SK-N-SH (cell line): ENCODE measurements around the gene TPD52L1. TPM values are rescaled to one million over a fixed set of nuclear protein-coding genes. Genes with fewer than 3 reads are reported as not detected.

Source experiments
- CTCF ChIA-PET: fragments of 300-600, 350-600 bp; formaldehyde crosslinking; extraction: SDS; loops from one replicate; lab custom pipeline; 2021; lab: Yijun Ruan, JAX
- POLR2A ChIA-PET: fragments of 350-600 bp; sonication (Branson Sonifier 250); formaldehyde crosslinking; extraction: SDS; loops from one replicate; lab custom pipeline; 2020; ENCODE audit warnings: antibody characterized with exemption, inconsistent platforms; lab: Yijun Ruan, JAX
- DNase-seq: peaks from one replicate; pipeline ENCODE4 v3.0.0; 2012
- H2AFZ ChIP-seq: fragments of 200-600 bp; sonication (generic); 2 replicates; pipeline ENCODE4 v1.8.1; 2016; ENCODE audit warnings: antibody characterized with exemption, mild to moderate bottlenecking, low read depth
- H3F3A ChIP-seq: fragments of 200-600 bp; sonication (generic); replicated peaks from 2 replicates; pipeline ENCODE3; 2016; ENCODE audit warnings: antibody characterized with exemption, mild to moderate bottlenecking; ENCODE audit not compliant: insufficient read depth
- H3K27ac ChIP-seq, 2 experiments: fragments of 200-500 bp in 1 of 2; fragments of 200-600 bp in 1 of 2; sonication (Bioruptor generic) in 1 of 2; sonication (generic), shearing (Covaris generic) in 1 of 2; 2 replicates each; pipeline versions ENCODE4 v1.5.1 to v1.6.1; 2014 to 2016; ENCODE audit warnings: low read depth in 2 of 2, inconsistent platforms in 1 of 2, low read length in 1 of 2, mild to moderate bottlenecking in 1 of 2, mixed read lengths in 1 of 2
- H3K27me3 ChIP-seq: fragments of 200-600 bp; sonication (generic), shearing (Covaris generic); 2 replicates; pipeline ENCODE4 v1.6.1; 2016; ENCODE audit warnings: mixed run types; ENCODE audit not compliant: insufficient read depth
- H3K36me3 ChIP-seq, 2 experiments: fragments of 200-500 bp in 1 of 2; fragments of 200-600 bp in 1 of 2; sonication (Bioruptor generic) in 1 of 2; sonication (generic) in 1 of 2; replicated peaks in 1 of 2; 2 replicates each; pipeline versions ENCODE3 to v1.5.1; 2014 to 2016; ENCODE audit warnings: low read length in 1 of 2, mild to moderate bottlenecking in 1 of 2; ENCODE audit not compliant: insufficient read depth in 2 of 2, control insufficient read depth in 1 of 2
- H3K4me1 ChIP-seq, 2 experiments: fragments of 200-500 bp in 1 of 2; fragments of 200-600 bp in 1 of 2; sonication (Bioruptor generic) in 1 of 2; sonication (generic), shearing (Covaris generic) in 1 of 2; 2 replicates each; pipeline versions ENCODE4 v1.5.1 to v1.6.1; 2014 to 2016; ENCODE audit warnings: low read depth in 1 of 2, low read length in 1 of 2, mixed run types in 1 of 2; ENCODE audit not compliant: insufficient read depth in 2 of 2, control insufficient read depth in 1 of 2
- H3K4me2 ChIP-seq: fragments of 200-600 bp; sonication (generic), shearing (Covaris generic); 2 replicates; pipeline ENCODE4 v1.6.1; 2017; ENCODE audit warnings: mixed run types
- H3K4me3 ChIP-seq, 2 experiments: fragments of 200-500 bp in 1 of 2; fragments of 200-600 bp in 1 of 2; sonication (Bioruptor generic) in 1 of 2; sonication (generic), shearing (Covaris generic) in 1 of 2; 2 replicates each; pipeline versions ENCODE4 v1.5.1 to v1.8.1; 2014 to 2016; ENCODE audit warnings: low read depth in 2 of 2, inconsistent platforms in 1 of 2, low read length in 1 of 2, mild to moderate bottlenecking in 1 of 2, mixed read lengths in 1 of 2, moderate library complexity in 1 of 2
- H3K79me2 ChIP-seq: fragments of 200-600 bp; sonication (generic); 2 replicates; pipeline ENCODE4 v1.8.1; 2017; ENCODE audit warnings: mild to moderate bottlenecking; ENCODE audit not compliant: insufficient read depth
- H3K9ac ChIP-seq: fragments of 200-600 bp; sonication (generic); 2 replicates; pipeline ENCODE4 v1.6.1; 2017; ENCODE audit warnings: mixed run types
- H3K9me2 ChIP-seq: fragments of 200-600 bp; sonication (generic); 2 replicates; pipeline ENCODE4 v1.6.1; 2017; ENCODE audit warnings: mixed run types
- H3K9me3 ChIP-seq: fragments of 200-600 bp; sonication (generic); 2 replicates; pipeline ENCODE4 v1.6.1; 2017; ENCODE audit warnings: mixed run types, mild to moderate bottlenecking, moderate library complexity
- H4K20me1 ChIP-seq: fragments of 200-600 bp; sonication (generic); 2 replicates; pipeline ENCODE4 v1.6.1; 2017; ENCODE audit warnings: mild to moderate bottlenecking, mixed run types; ENCODE audit not compliant: insufficient read depth
- CTCF ChIP-seq: fragments of 200-600 bp; sonication (generic); IDR thresholded peaks from 2 replicates; pipeline ENCODE4 v1.6.1; 2017; ENCODE audit warnings: antibody characterized with exemption, mild to moderate bottlenecking, moderate library complexity
- ELF1 ChIP-seq: IDR thresholded peaks from 2 replicates; pipeline ENCODE4 v1.4.0; 2012
- EP300 ChIP-seq, 2 experiments: IDR thresholded peaks; 2 replicates each; pipeline versions ENCODE4 v1.4.0 to v1.6.1; 2012; ENCODE audit warnings: borderline replicate concordance in 1 of 2, low read depth in 1 of 2, low read length in 1 of 2
- EZH2phosphoT487 ChIP-seq: fragments of 200-600 bp; sonication (generic); IDR thresholded peaks from 2 replicates; pipeline ENCODE4 v1.6.1; 2017; ENCODE audit warnings: low read depth, mixed run types, mild to moderate bottlenecking, antibody characterized with exemption, moderate library complexity, borderline replicate concordance
- FOSL2 ChIP-seq: IDR thresholded peaks from 2 replicates; pipeline ENCODE4 v1.4.0; 2012; ENCODE audit warnings: low read depth, mild to moderate bottlenecking, moderate library complexity, borderline replicate concordance
- FOXJ3 ChIP-seq: sonication (generic); formaldehyde crosslinking; IDR thresholded peaks from 2 replicates; pipeline ENCODE4 v1.5.1; 2020; ENCODE audit warnings: mild to moderate bottlenecking, missing genetic modification reagents
- FOXM1 ChIP-seq: IDR thresholded peaks from 2 replicates; pipeline ENCODE4 v1.4.0; 2012; ENCODE audit warnings: low read depth, mild to moderate bottlenecking
- IRF3 ChIP-seq: fragments of 150-350 bp; IDR thresholded peaks from 2 replicates; pipeline ENCODE4 v1.6.1; 2016; ENCODE audit warnings: mild to moderate bottlenecking, low read depth, low read length
- MAX ChIP-seq: IDR thresholded peaks from 2 replicates; pipeline ENCODE4 v1.4.0; 2012; ENCODE audit warnings: low read depth
- NRF1 ChIP-seq: IDR thresholded peaks from 2 replicates; pipeline ENCODE4 v1.6.1; 2012; ENCODE audit warnings: low read depth, mild to moderate bottlenecking, low read length
- PBX3 ChIP-seq: IDR thresholded peaks from 2 replicates; pipeline ENCODE4; 2012
- POLR2AphosphoS5 ChIP-seq: IDR thresholded peaks from 2 replicates; pipeline ENCODE4 v1.6.1; 2012; ENCODE audit warnings: low read depth, low read length
- RAD21 ChIP-seq: IDR thresholded peaks from 2 replicates; pipeline ENCODE4 v1.6.1; 2012; ENCODE audit warnings: mild to moderate bottlenecking, low read length
- RFX5 ChIP-seq: IDR thresholded peaks from 2 replicates; pipeline ENCODE4 v1.6.1; 2012; ENCODE audit warnings: mild to moderate bottlenecking, improper control_type of control experiment, low read length
- SIN3A ChIP-seq: IDR thresholded peaks from 2 replicates; pipeline ENCODE4 v1.6.1; 2012; ENCODE audit warnings: low read depth, mild to moderate bottlenecking, low read length, moderate library complexity, borderline replicate concordance
- TCF12 ChIP-seq: IDR thresholded peaks from 2 replicates; pipeline ENCODE4 v1.4.0; 2012
- TEAD4 ChIP-seq: IDR thresholded peaks from 2 replicates; pipeline ENCODE4 v1.4.0; 2012; ENCODE audit warnings: mild to moderate bottlenecking, borderline replicate concordance; ENCODE audit not compliant: insufficient read depth
- USF1 ChIP-seq: IDR thresholded peaks from 2 replicates; pipeline ENCODE4 v1.4.0; 2012; ENCODE audit warnings: low read depth, borderline replicate concordance
- YY1 ChIP-seq: IDR thresholded peaks from 2 replicates; pipeline ENCODE4 v1.4.0; 2012; ENCODE audit warnings: low read depth, mild to moderate bottlenecking
- WGBS: methylation state at CpG from one replicate; pipeline ENCODE4 v1.1.6; 2017; ENCODE audit warnings: low lambda C conversion rate; 5-methylcytosine and 5-hydroxymethylcytosine counted together
- polyA plus RNA-seq, 3 experiments: library from polyadenylated mRNA; depleted of rRNA; stranded (reverse); fragments of >200 nt; gene quantifications; 2 replicates each; pipeline ENCODE4 v1.2.3, GENCODE V29; 2012

Gene TPD52L1
- polyA plus RNA-seq, 1 of the 3 experiments (the other 2 are of a cell fraction): 0.13 TPM

GRCh38 chr6:125227244-125227643 lies 73.7 kb downstream of the TPD52L1 start:
- Histone ChIP-seq H2AFZ (no peak overlapping the region), H3K79me2 (no peaks in the 10 kb centered on the region), H3K36me3 (no peaks in the 10 kb centered on the region), H3K4me2 (no peak overlapping the region), H3K9ac (no peak overlapping the region), H3K4me3 (no peak overlapping the region), H3K27me3 (peaks cover 11% of the 10 kb centered on the region; the same call in 1 of the 2 replicates), H3K27ac (no peak overlapping the region), H3K4me1 (no peaks in the 10 kb centered on the region), H3K9me2 (no peaks in the 10 kb centered on the region), H3F3A (no peaks in the 10 kb centered on the region), H4K20me1 (no peaks in the 10 kb centered on the region), H3K9me3 (no peaks in the 10 kb centered on the region)
- 9% methylated on average over 6 of the region's 6 CpGs for WGBS
- TF ChIP-seq CTCF: no peak
- no peak for TF ChIP-seq POLR2AphosphoS5
- no peak for TF ChIP-seq FOSL2
- no peak for TF ChIP-seq SIN3A
- TF ChIP-seq USF1: no peak
- no peak for TF ChIP-seq TEAD4
- DNase-seq: no peak
- CTCF ChIA-PET: interaction anchor here (0.6 kb wide), 1 partner anchor 58 kb away, joined by 3 read pairs; no protein-coding TSS in a partner anchor
- POLR2A ChIA-PET: no interaction called here

- H3K27me3 ChIP-seq: peaks cover 11% of the 10 kb centered on the region; the same call in 1 of the 2 replicates
- no peak overlapping the region for H3K27ac ChIP-seq
- CTCF ChIA-PET: interaction anchor here (1.0 kb wide), 1 partner anchor 37 kb away, joined by 4 read pairs; no protein-coding TSS in a partner anchor
- H3K9ac ChIP-seq: no peak overlapping the region
- peak overlapping the region; percentile 27; the same call in 1 of the 2 replicates for H3K4me2 ChIP-seq
- H2AFZ ChIP-seq: no peak overlapping the region
- 13% methylated on average over 6 of the region's 6 CpGs for WGBS
- no peaks in the 10 kb centered on the region for H3K79me2 ChIP-seq
- POLR2A ChIA-PET: no interaction called here
- DNase-seq: no peak
- H3K36me3 ChIP-seq: no peaks in the 10 kb centered on the region
- H3K4me1 ChIP-seq: no peaks in the 10 kb centered on the region
- H3K9me3 ChIP-seq: no peaks in the 10 kb centered on the region
- no peaks in the 10 kb centered on the region for H4K20me1 ChIP-seq
- no peaks in the 10 kb centered on the region for H3K9me2 ChIP-seq
- peak overlapping the region in 1 of 2 experiments; percentile 5; a peak in 1 of 4 replicates for H3K4me3 ChIP-seq
- no peaks in the 10 kb centered on the region for H3F3A ChIP-seq
- TF ChIP-seq FOXJ3 (CRISPR knock-in tag) (no peak), EP300 (IDR thresholded peaks at IDR 0.05; ENCODE audit: borderline replicate concordance in 1 of 2, low read depth in 1 of 2, low read length in 1 of 2) (no peak), TCF12 (no peak), ELF1 (no peak), MAX (no peak), RAD21 (no peak), YY1 (no peak), PBX3 (no peak), USF1 (no peak), CTCF (no peak), NRF1 (no peak), RFX5 (no peak), POLR2AphosphoS5 (no peak), EZH2phosphoT487 (no peak), IRF3 (no peak), FOXM1 (no peak)
Observed at GRCh38 chr6:125228981-125229479, 75.5 kb downstream of the TPD52L1 start.
